SK-N-MC (cell line): ENCODE measurements around the gene KIF12.

ENCODE experiments used
- EZH2 ChIP-seq: fragments of 200-600 bp; sonication (generic); IDR thresholded peaks from one replicate; pipeline ENCODE4 v1.6.1; 2017; ENCODE audit warnings: antibody characterized with exemption
- FOXP2 ChIP-seq: optimal IDR thresholded peaks from 2 replicates; pipeline ENCODE3; 2011; ENCODE audit warnings: mild to moderate bottlenecking, moderate library complexity; ENCODE audit not compliant: insufficient read depth; ENCODE audit errors: extremely low read length, control extremely low read depth
- POLR2AphosphoS5 ChIP-seq: IDR thresholded peaks from 2 replicates; pipeline ENCODE4 v1.6.1; 2012; ENCODE audit warnings: mild to moderate bottlenecking, low read depth, low read length, borderline replicate concordance

GRCh38 chr9:114110180-114110579 is 11.1 kb upstream of the KIF12 start:
- TF ChIP-seq EZH2 (no peak), POLR2AphosphoS5 (no peak), FOXP2 (no peak)
